Upper lobe of left lung (tissue), 6 donors: ENCODE measurements around the gene SMAD3. TPM values are rescaled to one million over a fixed set of nuclear protein-coding genes. Genes with fewer than 3 reads are reported as not detected.

ENCODE experiments used
- ATAC-seq, 2 donors: fragments of 200-7000 bp; cut with Tn5 transposase; one replicate each; pipeline ENCODE4 v1.9.1; 2022; ENCODE audit warnings: mild to moderate bottlenecking in 2 of 2, moderate library complexity in 2 of 2; ENCODE audit not compliant: low FRiP score in 2 of 2
- DNase-seq, 2 donors: peaks; one replicate each; pipeline ENCODE4 v3.0.0-alpha.2; 2019 to 2020
- H3K27ac ChIP-seq, 4 donors: fragments of 200-600 bp; sonication (generic); one replicate each; pipeline ENCODE4 v1.5.1; 2016 to 2019
- H3K27me3 ChIP-seq, 4 donors: fragments of 200-600 bp; sonication (generic); one replicate each; pipeline ENCODE4 v1.5.1; 2017 to 2019
- H3K36me3 ChIP-seq, 4 donors: fragments of 200-600 bp; sonication (generic); one replicate each; pipeline ENCODE4 v1.5.1; 2016 to 2019
- H3K4me1 ChIP-seq, 4 donors: fragments of 200-600 bp; sonication (generic); one replicate each; pipeline ENCODE4 v1.5.1; 2018 to 2019
- H3K4me3 ChIP-seq, 4 donors: fragments of 200-600 bp; sonication (generic); one replicate each; pipeline ENCODE4 v1.5.1; 2017 to 2019; ENCODE audit warnings: mild to moderate bottlenecking in 2 of 4, moderate library complexity in 1 of 4
- H3K9me3 ChIP-seq, 4 donors: fragments of 200-600 bp; sonication (generic); one replicate each; pipeline ENCODE4 v1.5.1; 2018 to 2019
- EP300 ChIP-seq, 4 donors: sonication (generic); formaldehyde crosslinking; IDR thresholded peaks; one replicate each; pipeline ENCODE4 v1.5.1; 2017; ENCODE audit warnings: antibody characterized with exemption in 4 of 4, control low read depth in 2 of 4
- POLR2A ChIP-seq, 4 donors: fragments of 450-650 bp; IDR thresholded peaks; one replicate each; pipeline ENCODE4 v1.5.1; 2016 to 2017; ENCODE audit warnings: antibody characterized with exemption in 4 of 4, mild to moderate bottlenecking in 2 of 4
- POLR2AphosphoS5 ChIP-seq, 2 donors: sonication (generic); formaldehyde crosslinking; IDR thresholded peaks; one replicate each; pipeline ENCODE4 v1.5.1; 2017; ENCODE audit warnings: antibody characterized with exemption in 2 of 2
- WGBS, 2 donors: methylation state at CpG; one replicate each; pipeline ENCODE4 v1.1.5; 2017 to 2018; 5-methylcytosine and 5-hydroxymethylcytosine counted together
- total RNA-seq, 6 donors: library from RNA; depleted of rRNA in 4 of 6; stranded (reverse); fragments of >200 nt in 4 of 6; gene quantifications; one replicate each; pipeline versions ENCODE4 v1.1.0 to v1.2.1, GENCODE V29; 2016 to 2021
- TF ChIP-seq, protein P1 (sequence below), 6 experiments: fragments of 450-650 bp in 4 of 6; fragments of 200-600 bp in 2 of 6; sonication (generic) in 2 of 6; IDR thresholded peaks; one replicate each; pipeline ENCODE4 v1.5.1; 2016 to 2019; ENCODE audit warnings: antibody characterized with exemption in 6 of 6
- donor health status: DM: no; HTN: no; CAD: no; lungs with moderate emphysema.
- donor health status: DM: no; HTN: yes; CAD: no; lungs with severe emphysema.

Gene SMAD3
- total RNA-seq, 6 donors from 2014 or later: 31.7 to 44.5 (median 36.3) TPM

DNA sequence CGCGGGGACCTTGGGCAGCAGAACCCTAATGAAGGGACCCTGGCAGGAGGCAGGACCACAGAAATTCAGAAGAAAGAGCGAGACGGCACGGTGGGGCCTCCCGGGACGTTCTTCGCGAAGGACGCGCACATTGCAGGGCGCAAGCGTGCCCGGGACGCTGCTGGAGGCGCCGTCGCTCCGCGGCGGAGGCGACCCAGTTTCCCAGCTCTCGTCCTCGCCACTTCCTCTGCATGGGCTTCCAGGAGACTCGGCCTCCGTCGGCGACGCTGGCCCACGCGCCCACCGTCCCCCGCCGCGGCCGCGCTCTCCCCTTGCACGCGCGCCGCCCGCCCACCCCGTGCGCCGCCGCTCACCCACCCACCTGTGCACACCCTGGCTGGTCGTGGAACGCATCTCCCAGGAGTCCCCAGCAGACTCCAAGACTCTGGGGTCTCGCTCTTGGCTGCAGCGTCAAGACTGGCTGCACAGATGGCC lies 31.8 kb upstream of the SMAD3 start:
- Histone ChIP-seq H3K27ac (no peak overlapping the region), H3K36me3 (no peaks in the 10 kb centered on the region), H3K4me3 (peak overlapping the region in 3 of 4 donors; percentile 23 to 41 (median 30)), H3K27me3 (peaks cover 0 to 7% (median 0%) of the 10 kb centered on the region in 4 donors), H3K9me3 (no peaks in the 10 kb centered on the region), H3K4me1 (peaks cover 8 to 14% (median 12%) of the 10 kb centered on the region in 4 donors)
- peak in 1 of 2 donors; percentile 87 for DNase-seq
- ATAC-seq: peak in 1 of 2 donors; percentile 68
- TF ChIP-seq, protein P1, sequence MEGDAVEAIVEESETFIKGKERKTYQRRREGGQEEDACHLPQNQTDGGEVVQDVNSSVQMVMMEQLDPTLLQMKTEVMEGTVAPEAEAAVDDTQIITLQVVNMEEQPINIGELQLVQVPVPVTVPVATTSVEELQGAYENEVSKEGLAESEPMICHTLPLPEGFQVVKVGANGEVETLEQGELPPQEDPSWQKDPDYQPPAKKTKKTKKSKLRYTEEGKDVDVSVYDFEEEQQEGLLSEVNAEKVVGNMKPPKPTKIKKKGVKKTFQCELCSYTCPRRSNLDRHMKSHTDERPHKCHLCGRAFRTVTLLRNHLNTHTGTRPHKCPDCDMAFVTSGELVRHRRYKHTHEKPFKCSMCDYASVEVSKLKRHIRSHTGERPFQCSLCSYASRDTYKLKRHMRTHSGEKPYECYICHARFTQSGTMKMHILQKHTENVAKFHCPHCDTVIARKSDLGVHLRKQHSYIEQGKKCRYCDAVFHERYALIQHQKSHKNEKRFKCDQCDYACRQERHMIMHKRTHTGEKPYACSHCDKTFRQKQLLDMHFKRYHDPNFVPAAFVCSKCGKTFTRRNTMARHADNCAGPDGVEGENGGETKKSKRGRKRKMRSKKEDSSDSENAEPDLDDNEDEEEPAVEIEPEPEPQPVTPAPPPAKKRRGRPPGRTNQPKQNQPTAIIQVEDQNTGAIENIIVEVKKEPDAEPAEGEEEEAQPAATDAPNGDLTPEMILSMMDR (IDR thresholded peaks at IDR 0.05): peak in 1 of 6 experiments; percentile 13
- TF ChIP-seq POLR2A (IDR thresholded peaks at IDR 0.05): no peak
- WGBS, 2 donors: 2 to 24% methylated on average over 4 to 26 of the region's 50 CpGs

DNA sequence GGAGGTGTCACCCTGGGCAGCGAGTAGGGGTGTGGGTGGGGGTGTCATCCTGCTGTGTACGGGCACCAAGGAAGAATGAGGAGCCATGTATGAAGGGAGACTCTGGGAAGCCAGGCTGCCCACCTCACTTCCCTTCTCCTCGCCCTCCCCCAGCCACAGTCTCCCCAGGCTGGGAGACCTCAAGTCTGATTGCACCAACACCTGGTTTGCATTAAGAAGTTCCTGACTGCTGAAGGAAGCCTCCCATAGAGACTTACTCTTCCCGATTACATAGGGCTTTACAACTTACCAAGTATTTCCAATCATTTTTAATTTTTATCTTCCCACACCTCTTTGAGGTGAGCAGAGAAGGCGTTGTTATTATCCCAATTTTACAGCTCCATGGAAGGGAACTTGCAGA lies 29.5 kb upstream of the SMAD3 start:
- DNase-seq (no peak), ATAC-seq (no peak)
- no peak for TF ChIP-seq POLR2A (IDR thresholded peaks at IDR 0.05)
- no peak for TF ChIP-seq EP300 (IDR thresholded peaks at IDR 0.05)
- TF ChIP-seq POLR2AphosphoS5 (IDR thresholded peaks at IDR 0.05): no peak
- TF ChIP-seq, protein P1 (IDR thresholded peaks at IDR 0.05): no peak
- Histone ChIP-seq H3K27ac (no peak overlapping the region), H3K27me3 (peaks cover 0 to 7% (median 0%) of the 10 kb centered on the region in 4 donors), H3K9me3 (no peaks in the 10 kb centered on the region), H3K4me1 (peaks cover 8 to 14% (median 12%) of the 10 kb centered on the region in 4 donors), H3K36me3 (no peaks in the 10 kb centered on the region), H3K4me3 (no peak overlapping the region)
- whole genome bisulfite sequencing, 2 donors: 84 to 97% methylated on average over 4 of the region's 5 CpGs

DNA sequence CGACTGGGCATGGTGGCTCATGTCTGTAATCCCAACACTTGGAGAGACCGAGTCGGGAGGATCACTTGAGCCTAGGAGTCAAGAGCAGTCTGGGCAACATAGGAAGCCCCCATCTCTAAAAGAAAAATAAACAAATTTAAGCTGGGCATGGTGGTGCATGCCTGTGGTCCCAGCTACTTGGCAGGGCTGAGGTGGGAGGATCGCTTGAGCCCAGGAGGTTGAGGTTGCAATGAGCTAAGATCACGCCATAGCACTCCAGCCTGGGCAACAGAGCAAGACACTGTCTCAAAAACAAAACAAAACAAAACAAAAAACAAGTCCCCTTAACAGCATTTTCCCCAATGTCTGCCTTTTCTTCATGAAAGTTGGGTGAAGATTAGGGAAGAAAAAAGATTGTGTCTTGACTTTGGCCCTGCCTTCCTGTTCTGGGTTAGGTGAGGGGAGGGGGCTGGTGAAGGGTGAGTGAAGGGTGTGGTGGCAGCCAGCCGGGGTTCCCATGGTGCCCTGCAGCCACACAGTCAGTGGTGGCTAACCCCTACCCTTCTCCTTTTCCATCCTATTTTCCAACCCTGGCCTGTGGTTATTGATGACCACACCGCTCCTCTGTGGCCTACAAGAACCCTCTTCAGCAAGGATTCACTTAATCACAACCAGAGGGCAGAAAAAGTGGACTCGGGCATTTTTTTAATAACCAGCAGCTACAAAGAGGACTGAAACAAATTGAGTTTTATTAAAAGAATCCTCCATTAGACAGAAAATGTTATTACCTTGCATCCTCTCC lies 28.4 kb upstream of the SMAD3 start:
- no peak for TF ChIP-seq POLR2A (IDR thresholded peaks at IDR 0.05)
- TF ChIP-seq, protein P1 (IDR thresholded peaks at IDR 0.05): no peak
- TF ChIP-seq EP300 (IDR thresholded peaks at IDR 0.05): no peak
- TF ChIP-seq POLR2AphosphoS5 (IDR thresholded peaks at IDR 0.05): no peak
- WGBS, 2 donors: 84 to 89% methylated on average over 8 of the region's 8 CpGs
- DNase-seq (no peak), ATAC-seq (no peak)
- Histone ChIP-seq H3K4me3 (no peak overlapping the region), H3K27me3 (peaks cover 0 to 7% (median 0%) of the 10 kb centered on the region in 4 donors), H3K4me1 (peaks cover 8 to 14% (median 12%) of the 10 kb centered on the region in 4 donors), H3K27ac (no peak overlapping the region), H3K9me3 (no peaks in the 10 kb centered on the region), H3K36me3 (no peaks in the 10 kb centered on the region)

DNA sequence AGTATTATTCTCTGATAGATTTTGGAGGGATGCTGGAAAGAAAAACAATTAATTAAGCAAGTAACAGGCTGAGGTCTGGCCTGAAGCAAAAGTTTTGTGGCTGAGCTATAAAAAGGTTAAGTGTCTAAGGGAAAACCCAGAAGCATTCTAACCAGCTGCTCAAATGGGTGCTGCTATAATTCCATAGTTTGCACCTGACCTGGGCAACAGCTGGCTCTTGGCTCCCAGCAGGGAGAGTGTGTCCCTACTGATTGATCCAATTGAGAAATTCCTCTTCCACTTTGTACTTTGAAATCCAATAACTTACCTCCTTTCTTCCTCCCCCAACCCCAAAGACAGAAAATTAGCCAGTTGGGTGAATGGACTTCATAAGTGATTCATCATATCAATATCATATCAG lies 27.7 kb upstream of the SMAD3 start:
- no peaks in the 10 kb centered on the region for H3K36me3 ChIP-seq
- H3K27ac ChIP-seq: no peak overlapping the region
- peaks cover 0 to 7% (median 0%) of the 10 kb centered on the region in 4 donors for H3K27me3 ChIP-seq
- ATAC-seq (no peak), DNase-seq (no peak)
- TF ChIP-seq POLR2AphosphoS5 (IDR thresholded peaks at IDR 0.05) (no peak), POLR2A (IDR thresholded peaks at IDR 0.05) (no peak)
- TF ChIP-seq, protein P1 (IDR thresholded peaks at IDR 0.05): no peak
- no peaks in the 10 kb centered on the region for H3K9me3 ChIP-seq
- peaks cover 8 to 14% (median 12%) of the 10 kb centered on the region in 4 donors for H3K4me1 ChIP-seq
- H3K4me3 ChIP-seq: no peak overlapping the region

DNA sequence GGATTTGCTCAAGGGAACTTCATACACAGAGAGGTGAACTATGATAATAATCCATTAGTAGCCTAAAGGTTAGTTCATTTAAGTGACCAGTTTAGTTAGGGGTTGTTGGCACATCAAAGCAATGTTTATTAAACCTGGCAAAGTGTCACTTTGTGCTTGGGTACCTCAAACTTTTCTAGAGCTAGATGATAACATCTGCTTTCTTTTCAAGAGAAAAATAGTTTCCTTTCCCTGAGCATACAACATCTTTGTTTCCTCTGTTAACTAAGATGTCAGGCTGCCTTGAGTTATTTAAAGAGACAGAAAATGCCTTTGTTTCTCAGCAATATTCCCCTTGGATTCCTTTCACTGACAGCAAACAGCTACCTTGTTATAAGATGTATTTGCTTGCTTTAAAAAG lies 26.7 kb upstream of the SMAD3 start:
- Histone ChIP-seq H3K9me3 (no peaks in the 10 kb centered on the region), H3K4me1 (peaks cover 0 to 5% (median 3%) of the 10 kb centered on the region in 4 donors), H3K36me3 (no peaks in the 10 kb centered on the region), H3K27me3 (peaks cover 0 to 2% (median 0%) of the 10 kb centered on the region in 4 donors), H3K27ac (no peak overlapping the region), H3K4me3 (no peak overlapping the region)
- ATAC-seq (no peak), DNase-seq (no peak)
- TF ChIP-seq EP300 (IDR thresholded peaks at IDR 0.05) (no peak), POLR2A (IDR thresholded peaks at IDR 0.05) (no peak), POLR2AphosphoS5 (IDR thresholded peaks at IDR 0.05) (no peak)
- TF ChIP-seq, protein P1 (IDR thresholded peaks at IDR 0.05): no peak
